ENCODE data around the gene CTPS1. TPM values are rescaled to one million over a fixed set of nuclear protein-coding genes. Genes with fewer than 3 reads are reported as not detected.

The CTPS1 gene
- total RNA-seq, 1 donor from 2014 or later = 31.2 TPM

DNA sequence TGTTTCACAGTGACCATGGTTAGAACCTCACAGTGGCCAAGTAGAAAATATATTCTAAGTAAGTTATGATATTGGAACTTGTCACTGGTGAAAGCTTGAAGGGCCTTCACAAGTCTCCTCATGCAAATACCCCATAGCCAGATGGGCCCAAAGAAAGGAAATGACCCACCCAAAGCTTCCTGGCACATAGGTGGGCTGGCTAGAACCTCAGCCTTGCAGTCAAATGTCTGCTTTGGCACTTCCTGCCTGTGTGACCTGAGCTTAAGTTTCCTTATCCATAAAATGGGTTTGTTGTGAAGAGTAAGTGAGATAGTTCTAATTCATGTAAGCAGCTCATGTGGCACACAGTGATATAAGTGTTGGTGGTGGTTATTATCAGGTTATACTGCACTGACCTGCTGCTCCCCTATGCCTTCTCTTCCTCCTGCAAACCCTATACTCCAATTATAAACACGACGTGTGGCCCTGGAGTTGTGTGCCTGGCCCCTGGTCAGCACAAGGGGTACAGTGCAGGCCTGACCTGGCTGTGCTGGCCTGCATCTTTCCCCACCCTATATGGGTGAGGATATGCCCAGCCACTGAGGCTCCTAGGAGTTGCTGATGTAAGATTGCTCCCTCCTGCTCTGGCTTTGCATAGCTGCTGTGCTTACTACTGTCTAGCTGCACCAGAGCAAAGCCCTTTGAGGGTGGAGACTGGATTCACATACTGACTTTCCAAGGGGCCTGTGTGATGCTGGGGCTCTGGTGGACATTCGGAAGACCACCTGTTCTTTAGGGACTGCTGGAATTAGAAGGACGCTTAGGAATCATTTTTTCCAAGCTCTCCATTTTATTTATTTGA lies 46.7 kb downstream of the CTPS1 start:
- no peak for TF ChIP-seq POLR2AphosphoS5 (IDR thresholded peaks at IDR 0.05; ENCODE audit: insufficient read depth in 1 of 2, low read depth in 1 of 2)
- no peak for TF ChIP-seq POLR2A (IDR thresholded peaks at IDR 0.05)
- TF ChIP-seq, protein P1, sequence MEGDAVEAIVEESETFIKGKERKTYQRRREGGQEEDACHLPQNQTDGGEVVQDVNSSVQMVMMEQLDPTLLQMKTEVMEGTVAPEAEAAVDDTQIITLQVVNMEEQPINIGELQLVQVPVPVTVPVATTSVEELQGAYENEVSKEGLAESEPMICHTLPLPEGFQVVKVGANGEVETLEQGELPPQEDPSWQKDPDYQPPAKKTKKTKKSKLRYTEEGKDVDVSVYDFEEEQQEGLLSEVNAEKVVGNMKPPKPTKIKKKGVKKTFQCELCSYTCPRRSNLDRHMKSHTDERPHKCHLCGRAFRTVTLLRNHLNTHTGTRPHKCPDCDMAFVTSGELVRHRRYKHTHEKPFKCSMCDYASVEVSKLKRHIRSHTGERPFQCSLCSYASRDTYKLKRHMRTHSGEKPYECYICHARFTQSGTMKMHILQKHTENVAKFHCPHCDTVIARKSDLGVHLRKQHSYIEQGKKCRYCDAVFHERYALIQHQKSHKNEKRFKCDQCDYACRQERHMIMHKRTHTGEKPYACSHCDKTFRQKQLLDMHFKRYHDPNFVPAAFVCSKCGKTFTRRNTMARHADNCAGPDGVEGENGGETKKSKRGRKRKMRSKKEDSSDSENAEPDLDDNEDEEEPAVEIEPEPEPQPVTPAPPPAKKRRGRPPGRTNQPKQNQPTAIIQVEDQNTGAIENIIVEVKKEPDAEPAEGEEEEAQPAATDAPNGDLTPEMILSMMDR (IDR thresholded peaks at IDR 0.05) = no peak

DNA sequence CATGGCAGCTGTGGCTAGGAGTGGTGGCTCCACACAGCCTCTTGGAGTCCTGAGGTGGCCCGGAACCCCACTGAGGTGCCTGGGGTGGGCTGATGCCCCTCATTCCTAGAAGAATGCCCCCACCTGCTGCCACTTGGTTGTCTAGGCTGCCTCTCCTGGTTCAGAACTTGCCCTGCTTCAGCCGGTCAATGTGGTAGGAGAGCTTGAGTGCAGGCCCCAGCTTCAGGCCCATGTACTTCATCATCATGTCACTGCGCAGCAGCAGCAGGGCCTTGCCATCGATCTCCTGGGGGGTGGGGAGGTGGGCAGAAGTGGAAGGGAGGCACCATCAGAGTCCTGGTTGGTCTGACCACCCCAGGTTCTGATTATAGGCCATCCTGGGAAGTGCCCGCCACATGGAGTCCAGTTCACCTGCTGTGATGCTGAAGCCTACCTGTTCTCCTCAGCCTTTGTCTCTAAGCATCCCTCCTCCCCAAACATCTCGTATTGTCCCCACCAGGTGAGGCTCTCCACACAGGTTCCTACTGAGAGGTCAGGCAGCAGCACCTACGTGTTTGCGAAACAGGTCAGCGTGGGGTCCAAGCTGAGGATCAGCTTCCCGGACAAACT lies 48.6 kb downstream of the CTPS1 start:
- Histone ChIP-seq H3K36me3 (peaks cover 0 to 46% of the 10 kb centered on the region in 2 donors), H3K27ac (no peak overlapping the region), H3K4me1 (no peaks in the 10 kb centered on the region), H3K9me3 (no peaks in the 10 kb centered on the region), H3K4me3 (no peak overlapping the region), H3K27me3 (no peaks in the 10 kb centered on the region)
- intact Hi-C loops (cut with DNase I) = no loop called here
- TF ChIP-seq, protein P1 (IDR thresholded peaks at IDR 0.05) = no peak
- TF ChIP-seq POLR2A (IDR thresholded peaks at IDR 0.05) (no peak), POLR2AphosphoS5 (IDR thresholded peaks at IDR 0.05; ENCODE audit: insufficient read depth in 1 of 2, low read depth in 1 of 2) (no peak)
- DNase-seq (ENCODE audit: extremely low spot score in 2 of 2) = no peak

More for the DNA sequence above, 46.7 kb downstream of the CTPS1 start:
- peaks cover 0 to 34% of the 10 kb centered on the region in 2 donors for H3K36me3 ChIP-seq
- H3K4me3 ChIP-seq = no peak overlapping the region
- H3K9me3 ChIP-seq = no peaks in the 10 kb centered on the region
- H3K27ac ChIP-seq = no peak overlapping the region
- H3K4me1 ChIP-seq = no peaks in the 10 kb centered on the region
- intact Hi-C loops (cut with DNase I) = no loop called here
- no peaks in the 10 kb centered on the region for H3K27me3 ChIP-seq
- DNase-seq (ENCODE audit: extremely low spot score in 2 of 2) = no peak

DNA sequence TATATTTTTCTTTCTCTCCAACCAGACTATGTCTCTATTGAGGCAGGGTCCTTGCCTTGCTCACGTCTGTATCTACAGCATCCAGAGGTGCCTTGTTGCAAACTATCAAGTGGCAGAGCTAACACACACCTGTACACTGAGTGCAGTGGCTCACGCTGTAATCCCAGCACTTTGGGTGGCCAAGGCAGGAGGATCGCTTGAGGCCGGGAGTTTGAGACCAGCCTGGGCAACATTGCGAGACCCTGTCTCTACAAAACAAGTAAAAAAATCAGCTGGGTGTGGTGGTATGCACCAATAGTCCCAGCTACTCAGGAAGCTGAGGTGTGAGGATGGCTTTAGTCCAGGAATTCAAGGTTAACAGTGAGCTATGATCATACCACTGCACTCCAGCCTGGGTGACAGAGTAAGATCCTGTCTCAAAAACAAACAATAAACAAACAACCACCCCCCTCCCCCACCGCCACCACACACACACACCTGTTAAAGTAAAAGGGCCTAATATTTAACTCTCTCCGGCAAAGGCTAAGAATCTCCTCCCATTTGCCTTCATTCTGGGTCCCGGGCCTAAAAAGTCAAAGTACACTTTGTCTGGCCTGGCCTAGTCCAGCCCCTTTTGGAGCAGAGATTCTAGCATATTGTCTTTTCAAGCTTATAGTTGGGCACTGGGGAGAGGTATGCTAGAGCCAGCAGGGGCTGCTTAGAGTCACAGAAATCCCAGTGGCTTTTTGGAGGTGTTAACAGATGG lies 51.5 kb downstream of the CTPS1 start:
- H3K4me3 ChIP-seq = no peak overlapping the region
- H3K27me3 ChIP-seq = no peaks in the 10 kb centered on the region
- TF ChIP-seq, protein P1 (IDR thresholded peaks at IDR 0.05) = no peak
- no peak for TF ChIP-seq POLR2AphosphoS5 (IDR thresholded peaks at IDR 0.05; ENCODE audit: insufficient read depth in 1 of 2, low read depth in 1 of 2)
- no peak for TF ChIP-seq POLR2A (IDR thresholded peaks at IDR 0.05)
- no peak for DNase-seq (ENCODE audit: extremely low spot score in 2 of 2)
- no peaks in the 10 kb centered on the region for H3K9me3 ChIP-seq
- intact Hi-C loops (cut with DNase I) = no loop called here
- H3K36me3 ChIP-seq = peaks cover 0 to 62% of the 10 kb centered on the region in 2 donors
- H3K27ac ChIP-seq = no peak overlapping the region
- H3K4me1 ChIP-seq = no peaks in the 10 kb centered on the region

DNA sequence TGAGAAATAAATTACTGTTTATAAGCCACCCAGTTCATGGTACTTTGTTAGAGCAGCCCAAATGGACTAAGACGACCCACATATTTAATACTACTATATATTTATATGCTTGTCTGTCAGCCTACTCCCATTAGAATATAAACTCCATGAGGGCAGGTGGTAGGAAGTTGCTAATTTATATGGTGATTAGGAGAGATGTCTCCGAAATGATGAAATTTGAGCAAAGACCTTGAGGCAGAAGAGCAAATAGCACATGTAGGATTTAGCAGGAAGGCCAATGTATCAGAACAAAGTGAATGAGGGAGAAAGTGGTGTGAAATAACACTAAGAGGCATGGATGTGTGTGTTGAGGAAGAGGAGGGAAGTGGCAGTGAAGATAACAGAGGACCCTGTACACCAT lies 52.7 kb downstream of the CTPS1 start:
- no peaks in the 10 kb centered on the region for H3K4me1 ChIP-seq
- TF ChIP-seq, protein P1 (IDR thresholded peaks at IDR 0.05) = no peak
- TF ChIP-seq POLR2A (IDR thresholded peaks at IDR 0.05) = no peak
- no peak for TF ChIP-seq POLR2AphosphoS5 (IDR thresholded peaks at IDR 0.05; ENCODE audit: insufficient read depth in 1 of 2, low read depth in 1 of 2)
- intact Hi-C loops (cut with DNase I) = no loop called here
- H3K4me3 ChIP-seq = no peak overlapping the region
- no peak for DNase-seq (ENCODE audit: extremely low spot score in 2 of 2)
- H3K27ac ChIP-seq = no peak overlapping the region
- no peaks in the 10 kb centered on the region for H3K9me3 ChIP-seq
- no peaks in the 10 kb centered on the region for H3K27me3 ChIP-seq
- H3K36me3 ChIP-seq = peaks cover 0 to 65% of the 10 kb centered on the region in 2 donors
